Cortex of kidney (tissue), 1 donor: Measurements from ENCODE around the gene NMUR2.

ENCODE experiments used
- DNase-seq: peaks from one replicate; lab custom pipeline; 2025; lab: John Stamatoyannopoulos, UW

The NMUR2 gene

GRCh38 chr5:152369298-152369697 is 35.8 kb downstream of the NMUR2 start:
- no peak for DNase-seq

- no peak for DNase-seq
Measured at GRCh38 chr5:152367554-152367953, 37.5 kb downstream of the NMUR2 start.

- DNase-seq: no peak
Measured at GRCh38 chr5:152366716-152367115, 38.4 kb downstream of the NMUR2 start.

GRCh38 chr5:152364899-152365298 is 40.2 kb downstream of the NMUR2 start:
- DNase-seq: no peak

GRCh38 chr5:152364172-152364571 is 40.9 kb downstream of the NMUR2 start:
- no peak for DNase-seq

GRCh38 chr5:152358861-152359568 is 46.1 kb downstream of the NMUR2 start:
- DNase-seq: no peak

- no peak for DNase-seq
Measured at GRCh38 chr5:152356506-152356905, 48.6 kb downstream of the NMUR2 start.

GRCh38 chr5:152355061-152355460 is 50.0 kb downstream of the NMUR2 start:
- DNase-seq: no peak

- no peak for DNase-seq
Measured at GRCh38 chr5:152353001-152353400, 52.1 kb downstream of the NMUR2 start.

GRCh38 chr5:152349683-152350526 is 55.2 kb downstream of the NMUR2 start:
- no peak for DNase-seq
